Activated naive CD4-positive, alpha-beta T cell treated with Interleukin-2 at 50 U/mL for 16 hours (primary cell): ENCODE results near the gene OR4C12.
"Not testable (repeated sequence)": the region's sequence is repeated elsewhere in the genome, so short reads cannot be mapped to it uniquely, and the experiment has no call there.

Experiments used
- DNase-seq: peaks from one replicate; pipeline ENCODE4 v3.0.0-alpha.2; 2020

The OR4C12 gene

DNA sequence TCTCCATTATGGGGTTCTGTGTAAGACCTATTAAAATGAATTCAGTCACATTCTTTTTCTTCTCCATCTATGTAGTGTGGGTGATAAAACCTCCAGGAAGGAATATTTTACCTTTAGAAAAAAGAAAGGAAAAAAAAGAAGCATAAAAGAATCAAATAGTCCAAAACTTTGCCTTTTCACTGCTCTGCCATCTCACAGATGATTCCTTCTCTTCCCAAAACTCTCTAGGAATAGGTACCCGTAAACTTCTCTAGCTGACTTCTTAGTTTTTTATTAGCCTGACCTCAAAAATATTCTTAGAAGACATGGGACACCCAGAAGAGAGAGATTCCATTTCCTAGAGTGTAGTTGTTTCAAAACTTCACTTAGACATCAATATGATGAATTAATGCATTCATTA lies at the start of gene OR4C12:
TSS of gene OR4C12 (minus strand) at position 101 of the 400 bp plus-strand sequence. CDS start at position 67, 34 bp downstream.
- DNase-seq = not testable (repeated sequence)

DNA sequence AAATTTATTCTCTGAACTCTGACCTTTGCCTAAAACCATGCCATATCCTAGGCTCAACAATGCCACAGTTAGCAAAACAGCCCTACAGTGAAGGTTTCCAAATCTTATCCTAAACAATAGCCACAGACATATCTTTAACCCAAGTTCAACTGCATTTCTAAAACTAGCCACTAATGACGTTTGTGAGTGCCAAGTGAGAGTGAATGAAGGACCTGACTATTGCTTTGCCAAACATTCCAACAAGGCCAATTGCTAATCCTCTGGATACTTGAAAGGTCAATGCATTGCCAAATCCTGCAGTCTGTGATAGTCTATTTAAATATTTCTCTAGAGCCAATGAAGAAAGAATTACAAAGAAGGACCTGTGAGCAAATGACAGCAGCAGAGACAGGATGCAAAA lies 47.9 kb upstream of the OR4C12 start:
- DNase-seq = no peak

DNA sequence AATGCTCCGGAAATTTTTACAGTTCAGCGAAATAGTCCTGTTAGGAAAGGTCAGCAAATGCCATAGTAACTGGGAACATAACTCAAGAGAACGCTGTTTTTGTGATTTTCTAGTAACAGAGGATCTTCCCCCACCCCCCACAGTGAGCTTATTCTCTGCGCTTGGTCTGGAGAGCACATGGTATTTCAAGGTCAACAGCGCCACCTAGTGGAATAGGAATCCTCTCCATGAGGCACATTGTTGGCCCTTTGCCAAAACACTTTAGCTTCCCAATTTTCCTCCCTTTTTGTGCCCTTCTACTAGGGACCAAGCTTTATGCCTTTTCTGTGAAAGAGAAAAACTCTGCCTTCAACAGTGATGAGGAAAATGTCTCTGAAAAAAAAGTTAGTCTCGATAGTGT lies 13.2 kb upstream of the OR4C12 start:
- peak; percentile 3 for DNase-seq

- DNase-seq = not testable (repeated sequence)
Measured at GRCh38 chr11:49973439-49973838, 8.9 kb downstream of the OR4C12 start.

GRCh38 chr11:49952091-49952490 lies 30.2 kb downstream of the OR4C12 start, which contains the start of gene OR4C13:
Gene OR4C13, plus strand, starts transcription at chr11:49952391. Its CDS starts 32 bp downstream, at chr11:49952423.
- no peak for DNase-seq

GRCh38 chr11:49948701-49949100 lies 33.6 kb downstream of the OR4C12 start:
- not testable (repeated sequence) for DNase-seq
